Endothelial cell (in vitro differentiated cells): Measurements from ENCODE around the gene CHST11. TPM values are rescaled to one million over a fixed set of nuclear protein-coding genes. Genes with fewer than 3 reads are reported as not detected.
A peak's percentile ranks its signal among the peaks of the same experiment; 100 is the strongest.

Source experiments
- DNase-seq: peaks from one replicate; pipeline ENCODE4 v3.0.0; 2021; ENCODE audit warnings: low spot score
- H3K27ac Mint-ChIP-seq: one replicate; pipeline ENCODE4 v1.8.0; 2021; ENCODE audit warnings: mixed read lengths, inconsistent platforms; ENCODE audit not compliant: unreplicated experiment
- H3K27me3 Mint-ChIP-seq: one replicate; pipeline ENCODE4 v1.8.0; 2021; ENCODE audit warnings: mild to moderate bottlenecking, moderate library complexity, mixed read lengths, inconsistent platforms; ENCODE audit not compliant: unreplicated experiment
- H3K36me3 Mint-ChIP-seq: one replicate; pipeline ENCODE4 v1.8.0; 2021; ENCODE audit warnings: mild to moderate bottlenecking, low read depth, mixed read lengths, inconsistent platforms; ENCODE audit not compliant: unreplicated experiment
- H3K4me1 Mint-ChIP-seq: one replicate; pipeline ENCODE4 v1.8.0; 2021; ENCODE audit warnings: mild to moderate bottlenecking, mixed read lengths, inconsistent platforms; ENCODE audit not compliant: unreplicated experiment
- H3K4me3 Mint-ChIP-seq: one replicate; pipeline ENCODE4 v1.8.0; 2021; ENCODE audit warnings: mild to moderate bottlenecking, mixed read lengths, inconsistent platforms; ENCODE audit not compliant: unreplicated experiment
- H3K9me3 Mint-ChIP-seq: one replicate; pipeline ENCODE4 v1.8.0; 2021; ENCODE audit warnings: mixed read lengths, inconsistent platforms; ENCODE audit not compliant: unreplicated experiment
- CTCF ChIP-seq: fragments of 200-600 bp; sonication (generic); IDR thresholded peaks from one replicate; pipeline ENCODE4 v1.5.0; 2021; ENCODE audit warnings: antibody characterized with exemption; ENCODE audit not compliant: unreplicated experiment
- total RNA-seq: library from RNA; stranded (reverse); fragmentation: NEBNext Ultra II Directional; extraction: Animal tissue kit (Norgen Biotek cat#: 25700); gene quantifications from one replicate; pipeline ENCODE4 v1.2.1, GENCODE V29; 2021; ENCODE audit not compliant: unreplicated experiment

CHST11 gene
- total RNA-seq, 1 donor from 2014 or later, result 11.8 TPM

GRCh38 chr12:104602406-104602805 is 145.7 kb downstream of the CHST11 start:
- H3K4me3 Mint-ChIP-seq, result no peak overlapping the region
- no peak for TF ChIP-seq CTCF
- H3K27ac Mint-ChIP-seq, result no peak overlapping the region
- no peaks in the 10 kb centered on the region for H3K9me3 Mint-ChIP-seq
- H3K4me1 Mint-ChIP-seq, result peaks cover 38% of the 10 kb centered on the region
- H3K36me3 Mint-ChIP-seq, result no peaks in the 10 kb centered on the region
- no peak for DNase-seq
- H3K27me3 Mint-ChIP-seq, result peaks cover 2% of the 10 kb centered on the region

- no peak for DNase-seq
- no peak overlapping the region for H3K4me3 Mint-ChIP-seq
- peaks cover 38% of the 10 kb centered on the region for H3K4me1 Mint-ChIP-seq
- no peaks in the 10 kb centered on the region for H3K9me3 Mint-ChIP-seq
- H3K27me3 Mint-ChIP-seq, result peaks cover 2% of the 10 kb centered on the region
- TF ChIP-seq CTCF, result no peak
- no peaks in the 10 kb centered on the region for H3K36me3 Mint-ChIP-seq
- H3K27ac Mint-ChIP-seq, result no peak overlapping the region
Observed at GRCh38 chr12:104602896-104603295, 146.1 kb downstream of the CHST11 start.

- H3K36me3 Mint-ChIP-seq, result no peaks in the 10 kb centered on the region
- H3K27me3 Mint-ChIP-seq, result peaks cover 2% of the 10 kb centered on the region
- H3K4me1 Mint-ChIP-seq, result peaks cover 38% of the 10 kb centered on the region
- peak overlapping the region; percentile 93 for H3K27ac Mint-ChIP-seq
- peak overlapping the region; percentile 35 for H3K4me3 Mint-ChIP-seq
- no peak for DNase-seq
- no peaks in the 10 kb centered on the region for H3K9me3 Mint-ChIP-seq
- TF ChIP-seq CTCF, result no peak
Observed at GRCh38 chr12:104603545-104603973, 146.8 kb downstream of the CHST11 start.

GRCh38 chr12:104604070-104604994 is 147.6 kb downstream of the CHST11 start:
- Mint-ChIP-seq H3K4me1 (peaks cover 38% of the 10 kb centered on the region), H3K27me3 (peaks cover 2% of the 10 kb centered on the region), H3K9me3 (no peaks in the 10 kb centered on the region), H3K27ac (peak overlapping the region; percentile 93), H3K36me3 (no peaks in the 10 kb centered on the region), H3K4me3 (peak overlapping the region; percentile 42)
- peak; percentile 52 for DNase-seq
- TF ChIP-seq CTCF, result no peak
